ENCODE results near the gene TNFRSF12A. TPM values are rescaled to one million over a fixed set of nuclear protein-coding genes. Genes with fewer than 3 reads are reported as not detected.
A peak's percentile ranks its signal among the peaks of the same experiment; 100 is the strongest.

TNFRSF12A gene
- total and polyA plus RNA-seq, 2 of the 13 experiments (the other 11 are each of a cell fraction or from before 2014, with no cell fraction given): 61.9 to 66.0 TPM

- no peak for TF ChIP-seq U2AF2 (IDR thresholded peaks at IDR 0.05; ENCODE audit: low read depth, low read length)
- no peak for TF ChIP-seq SRSF9 (IDR thresholded peaks at IDR 0.05; ENCODE audit: borderline replicate concordance, insufficient read depth, low read depth, low read length, poor library complexity, severe bottlenecking)
- TF ChIP-seq NR2F1 (CRISPR knock-in tag; IDR thresholded peaks at IDR 0.05): peak; percentile 32 to 48; a peak in 3 of 4 replicates
- TF ChIP-seq DMAP1 (CRISPR knock-in tag; IDR thresholded peaks at IDR 0.05): peak; percentile 82
- no peak for TF ChIP-seq ATM (IDR thresholded peaks at IDR 0.05; ENCODE audit: borderline replicate concordance)
- peak; percentile 24; the same call in 1 of the 2 replicates for TF ChIP-seq ZNF33B (CRISPR knock-in tag; IDR thresholded peaks at IDR 0.05)
- peak; percentile 70 for TF ChIP-seq SKIL (CRISPR knock-in tag; IDR thresholded peaks at IDR 0.05; ENCODE audit: borderline replicate concordance)
- TF ChIP-seq ZBTB26 (CRISPR knock-in tag; IDR thresholded peaks at IDR 0.05; ENCODE audit: borderline replicate concordance): peak; percentile 98
- TF ChIP-seq EP300 (IDR thresholded peaks at IDR 0.05; ENCODE audit: low read depth in 2 of 2, low read length in 2 of 2): peak in 1 of 2 experiments; percentile 59; a peak in 2 of 4 replicates
- TF ChIP-seq EP300 (CRISPR knock-in tag; IDR thresholded peaks at IDR 0.05; ENCODE audit: borderline replicate concordance): 0 out of 2 replicates have a peak, but pooled peaks have one; percentile 17
- peak; percentile 95 for TF ChIP-seq JUND (CRISPR knock-in tag; IDR thresholded peaks at IDR 0.05)
- TF ChIP-seq RXRB (CRISPR knock-in tag; IDR thresholded peaks at IDR 0.05; ENCODE audit: borderline replicate concordance): peak; percentile 89
- no peak for TF ChIP-seq ZNF33A (CRISPR knock-in tag; IDR thresholded peaks at IDR 0.05; ENCODE audit: borderline replicate concordance)
- TF ChIP-seq RELA (CRISPR knock-in tag; IDR thresholded peaks at IDR 0.05): peak; percentile 97
- peak; percentile 94 for TF ChIP-seq CREB1 (IDR thresholded peaks at IDR 0.05)
- peak; percentile 82; the same call in 1 of the 2 replicates for TF ChIP-seq CREB1 (CRISPR knock-in tag; IDR thresholded peaks at IDR 0.05)
- TF ChIP-seq PCBP2 (optimal IDR thresholded peaks at IDR 0.05; ENCODE audit: low read depth, low read length, poor library complexity, severe bottlenecking): no peak
- 0 out of 2 replicates have a peak, but pooled peaks have one; percentile 75 for TF ChIP-seq ZNF703 (CRISPR knock-in tag; IDR thresholded peaks at IDR 0.05; ENCODE audit: borderline replicate concordance)
- 0 out of 2 replicates have a peak, but pooled peaks have one; percentile 48 for TF ChIP-seq ZNF136 (CRISPR knock-in tag; IDR thresholded peaks at IDR 0.05; ENCODE audit: low read depth)
- peak; percentile 74; the same call in 1 of the 2 replicates for TF ChIP-seq ZNF530 (CRISPR knock-in tag; IDR thresholded peaks at IDR 0.05; ENCODE audit: low read depth)
- TF ChIP-seq ZHX1 (CRISPR knock-in tag; IDR thresholded peaks at IDR 0.05; ENCODE audit: low read depth): no peak
- peak; percentile 43 for TF ChIP-seq ZNF883 (CRISPR knock-in tag; IDR thresholded peaks at IDR 0.05; ENCODE audit: not compliant biosample characterization)
- TF ChIP-seq SMAD1 (CRISPR knock-in tag; IDR thresholded peaks at IDR 0.05; ENCODE audit: borderline replicate concordance, low read depth): peak; percentile 75; the same call in 1 of the 2 replicates
Measured at GRCh38 chr16:3065069-3065741, 45.0 kb downstream of the TNFRSF12A start, which contains the start of gene IL32 (continued).

Data from HepG2 (cell line).